ENCODE results near the gene NR4A3.

Gene NR4A3

DNA sequence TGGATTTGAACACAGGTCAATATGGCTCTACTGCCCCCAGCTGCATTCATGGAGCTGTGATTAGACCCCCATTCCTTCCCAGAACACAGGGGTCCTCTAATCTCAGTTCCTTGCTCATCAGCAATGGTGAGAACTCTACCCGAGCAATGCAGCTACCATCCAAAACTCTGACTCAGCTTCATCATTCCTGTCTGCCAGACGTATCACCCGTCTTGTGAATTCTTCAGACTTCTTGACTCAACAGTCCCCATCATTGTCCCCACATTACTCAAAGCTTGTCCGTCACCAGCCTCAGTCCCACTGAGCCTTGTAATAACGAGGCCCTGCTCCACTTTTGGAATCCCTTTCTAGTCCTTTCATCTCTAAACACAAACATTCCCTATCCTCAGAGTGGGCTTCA, 48.4 kb downstream of the NR4A3 start:
- Histone ChIP-seq H3K9me3 (replicated peaks; ENCODE audit: insufficient read depth, low read length) (no peaks in the 10 kb centered on the region), H3K4me2 (ENCODE audit: low read depth, low read length) (no peak overlapping the region), H3K9ac (ENCODE audit: low read length) (no peak overlapping the region), H3F3A (ENCODE audit: insufficient read depth, low read length) (no peaks in the 10 kb centered on the region), H3K4me3 (ENCODE audit: low read length) (no peak overlapping the region), H4K20me1 (ENCODE audit: insufficient read depth, low read length) (no peaks in the 10 kb centered on the region), H3K4me1 (ENCODE audit: low read length) (peaks cover 18% of the 10 kb centered on the region), H3K79me2 (ENCODE audit: low read length) (no peaks in the 10 kb centered on the region), H3K9me2 (replicated peaks; ENCODE audit: insufficient read depth, low read length) (no peaks in the 10 kb centered on the region), H3K27ac (ENCODE audit: low read length) (no peak overlapping the region), H3K27me3 (replicated peaks; ENCODE audit: insufficient read depth, low read length) (no peaks in the 10 kb centered on the region), H2AFZ (ENCODE audit: low read length) (no peak overlapping the region), H3K36me3 (replicated peaks; ENCODE audit: insufficient read depth, low read length) (no peaks in the 10 kb centered on the region)
- no peak for DNase-seq
- TF ChIP-seq EZH2 (optimal IDR thresholded peaks at IDR 0.05; ENCODE audit: low read depth, low read length) (no peak), EZH2phosphoT487 (IDR thresholded peaks at IDR 0.05; ENCODE audit: low read length) (no peak)
- TF ChIP-seq, protein P1, sequence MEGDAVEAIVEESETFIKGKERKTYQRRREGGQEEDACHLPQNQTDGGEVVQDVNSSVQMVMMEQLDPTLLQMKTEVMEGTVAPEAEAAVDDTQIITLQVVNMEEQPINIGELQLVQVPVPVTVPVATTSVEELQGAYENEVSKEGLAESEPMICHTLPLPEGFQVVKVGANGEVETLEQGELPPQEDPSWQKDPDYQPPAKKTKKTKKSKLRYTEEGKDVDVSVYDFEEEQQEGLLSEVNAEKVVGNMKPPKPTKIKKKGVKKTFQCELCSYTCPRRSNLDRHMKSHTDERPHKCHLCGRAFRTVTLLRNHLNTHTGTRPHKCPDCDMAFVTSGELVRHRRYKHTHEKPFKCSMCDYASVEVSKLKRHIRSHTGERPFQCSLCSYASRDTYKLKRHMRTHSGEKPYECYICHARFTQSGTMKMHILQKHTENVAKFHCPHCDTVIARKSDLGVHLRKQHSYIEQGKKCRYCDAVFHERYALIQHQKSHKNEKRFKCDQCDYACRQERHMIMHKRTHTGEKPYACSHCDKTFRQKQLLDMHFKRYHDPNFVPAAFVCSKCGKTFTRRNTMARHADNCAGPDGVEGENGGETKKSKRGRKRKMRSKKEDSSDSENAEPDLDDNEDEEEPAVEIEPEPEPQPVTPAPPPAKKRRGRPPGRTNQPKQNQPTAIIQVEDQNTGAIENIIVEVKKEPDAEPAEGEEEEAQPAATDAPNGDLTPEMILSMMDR (IDR thresholded peaks at IDR 0.05; ENCODE audit: low read length): no peak

GRCh38 chr9:99873531-99873930, 51.8 kb downstream of the NR4A3 start:
- no peak overlapping the region for H3K27ac ChIP-seq (ENCODE audit: low read length)
- no peaks in the 10 kb centered on the region for H3K27me3 ChIP-seq (replicated peaks; ENCODE audit: insufficient read depth, low read length)
- no peaks in the 10 kb centered on the region for H3F3A ChIP-seq (ENCODE audit: insufficient read depth, low read length)
- H3K4me2 ChIP-seq (ENCODE audit: low read depth, low read length): no peak overlapping the region
- H3K9me3 ChIP-seq (replicated peaks; ENCODE audit: insufficient read depth, low read length): no peaks in the 10 kb centered on the region
- H3K4me1 ChIP-seq (ENCODE audit: low read length): peaks cover 7% of the 10 kb centered on the region
- no peaks in the 10 kb centered on the region for H3K9me2 ChIP-seq (replicated peaks; ENCODE audit: insufficient read depth, low read length)
- no peak for TF ChIP-seq EZH2phosphoT487 (IDR thresholded peaks at IDR 0.05; ENCODE audit: low read length)
- no peak for TF ChIP-seq EZH2 (optimal IDR thresholded peaks at IDR 0.05; ENCODE audit: low read depth, low read length)
- TF ChIP-seq, protein P1 (IDR thresholded peaks at IDR 0.05; ENCODE audit: low read length): no peak
- no peak for DNase-seq
- no peaks in the 10 kb centered on the region for H3K36me3 ChIP-seq (replicated peaks; ENCODE audit: insufficient read depth, low read length)
- no peak overlapping the region for H3K4me3 ChIP-seq (ENCODE audit: low read length)
- H4K20me1 ChIP-seq (ENCODE audit: insufficient read depth, low read length): no peaks in the 10 kb centered on the region
- H3K79me2 ChIP-seq (ENCODE audit: low read length): no peaks in the 10 kb centered on the region
- H3K9ac ChIP-seq (ENCODE audit: low read length): no peak overlapping the region
- no peak overlapping the region for H2AFZ ChIP-seq (ENCODE audit: low read length)

- Histone ChIP-seq H3K9me2 (replicated peaks; ENCODE audit: insufficient read depth, low read length) (no peaks in the 10 kb centered on the region), H3K36me3 (replicated peaks; ENCODE audit: insufficient read depth, low read length) (no peaks in the 10 kb centered on the region), H3K4me3 (ENCODE audit: low read length) (no peak overlapping the region), H3K9ac (ENCODE audit: low read length) (no peak overlapping the region), H3K9me3 (replicated peaks; ENCODE audit: insufficient read depth, low read length) (no peaks in the 10 kb centered on the region), H2AFZ (ENCODE audit: low read length) (no peak overlapping the region), H3K4me2 (ENCODE audit: low read depth, low read length) (no peak overlapping the region), H3K27me3 (replicated peaks; ENCODE audit: insufficient read depth, low read length) (no peaks in the 10 kb centered on the region), H4K20me1 (ENCODE audit: insufficient read depth, low read length) (no peaks in the 10 kb centered on the region), H3F3A (ENCODE audit: insufficient read depth, low read length) (no peaks in the 10 kb centered on the region), H3K27ac (ENCODE audit: low read length) (no peak overlapping the region), H3K4me1 (ENCODE audit: low read length) (peaks cover 1% of the 10 kb centered on the region; the same call in 1 of the 2 replicates), H3K79me2 (ENCODE audit: low read length) (no peaks in the 10 kb centered on the region)
- TF ChIP-seq, protein P1 (IDR thresholded peaks at IDR 0.05; ENCODE audit: low read length): no peak
- TF ChIP-seq EZH2 (optimal IDR thresholded peaks at IDR 0.05; ENCODE audit: low read depth, low read length): no peak
- TF ChIP-seq EZH2phosphoT487 (IDR thresholded peaks at IDR 0.05; ENCODE audit: low read length): no peak
- no peak for DNase-seq
Measured at GRCh38 chr9:99873943-99874584, 52.4 kb downstream of the NR4A3 start.
